OCI-LY1 (cell line): ENCODE measurements around the gene RERE.

ENCODE experiments used
- H2AFZ ChIP-seq: fragments of 200-600 bp; sonication (generic), shearing (Covaris generic); 2 replicates; pipeline ENCODE4 v1.6.0; 2014; ENCODE audit warnings: antibody characterized with exemption, mild to moderate bottlenecking, low read length
- H3F3A ChIP-seq: fragments of 200-600 bp; sonication (generic), shearing (Covaris generic); 2 replicates; pipeline ENCODE4 v1.6.0; 2014; ENCODE audit warnings: mild to moderate bottlenecking, antibody characterized with exemption, low read length, moderate library complexity; ENCODE audit not compliant: insufficient read depth
- H3K27ac ChIP-seq: fragments of 200-600 bp; sonication (generic); 2 replicates; pipeline ENCODE4 v1.5.1; 2014; ENCODE audit warnings: low read length, mixed run types, mild to moderate bottlenecking, low read depth; ENCODE audit not compliant: poor library complexity, severe bottlenecking
- H3K27me3 ChIP-seq: fragments of 200-600 bp; sonication (generic); 2 replicates; pipeline ENCODE4 v1.6.0; 2014; ENCODE audit warnings: antibody characterized with exemption, mild to moderate bottlenecking, low read length, moderate library complexity; ENCODE audit not compliant: insufficient read depth
- H3K36me3 ChIP-seq: fragments of 200-600 bp; sonication (generic); 2 replicates; pipeline ENCODE4 v1.6.1; 2014; ENCODE audit warnings: mild to moderate bottlenecking, antibody characterized with exemption, low read length, moderate library complexity, mixed read lengths; ENCODE audit not compliant: insufficient read depth
- H3K4me1 ChIP-seq: fragments of 200-600 bp; sonication (generic); 2 replicates; pipeline ENCODE4 v1.5.1; 2014; ENCODE audit warnings: mild to moderate bottlenecking, low read length, moderate library complexity; ENCODE audit not compliant: insufficient read depth, severe bottlenecking
- H3K4me2 ChIP-seq: fragments of 200-600 bp; sonication (generic), shearing (Covaris generic); 2 replicates; pipeline ENCODE4 v1.6.1; 2014; ENCODE audit warnings: low read length
- H3K4me3 ChIP-seq: fragments of 200-600 bp; sonication (generic); 2 replicates; pipeline ENCODE4 v1.5.1; 2014; ENCODE audit warnings: low read length, low read depth, mild to moderate bottlenecking, mixed read lengths; ENCODE audit not compliant: poor library complexity, severe bottlenecking
- H3K79me2 ChIP-seq: fragments of 200-600 bp; shearing (Covaris generic); 2 replicates; pipeline ENCODE4 v1.6.1; 2016; ENCODE audit warnings: mixed run types, low read length, mixed read lengths; ENCODE audit not compliant: insufficient read depth
- H3K9ac ChIP-seq: fragments of 200-600 bp; sonication (generic), shearing (Covaris generic); 2 replicates; pipeline ENCODE4 v1.6.1; 2014; ENCODE audit warnings: mild to moderate bottlenecking, low read length, mixed read lengths
- H3K9me2 ChIP-seq: fragments of 200-600 bp; sonication (generic), shearing (Covaris generic); 2 replicates; pipeline ENCODE4 v1.6.1; 2014; ENCODE audit warnings: low read depth, mild to moderate bottlenecking, low read length, mixed read lengths
- H3K9me3 ChIP-seq: fragments of 200-600 bp; shearing (Covaris generic); 2 replicates; pipeline ENCODE4 v1.6.1; 2014; ENCODE audit warnings: low read length, mixed read lengths
- H4K20me1 ChIP-seq: fragments of 200-600 bp; sonication (generic), shearing (Covaris generic); 2 replicates; pipeline ENCODE4 v1.6.0; 2016; ENCODE audit warnings: mild to moderate bottlenecking, low read length; ENCODE audit not compliant: insufficient read depth
- EZH2 ChIP-seq: fragments of 200-600 bp; sonication (generic), shearing (Covaris generic); IDR thresholded peaks from 2 replicates; pipeline ENCODE4 v1.8.0; 2017; ENCODE audit warnings: borderline replicate concordance, mixed run types, mild to moderate bottlenecking, antibody characterized with exemption, low read length, moderate library complexity, mixed read lengths
- TF ChIP-seq, protein P1 (sequence below): fragments of 200-600 bp; sonication (generic), shearing (Covaris generic); IDR thresholded peaks from 2 replicates; pipeline ENCODE4 v1.5.1; 2017; ENCODE audit warnings: mild to moderate bottlenecking, antibody characterized with exemption, low read length, moderate library complexity, mixed read lengths

Gene RERE

DNA sequence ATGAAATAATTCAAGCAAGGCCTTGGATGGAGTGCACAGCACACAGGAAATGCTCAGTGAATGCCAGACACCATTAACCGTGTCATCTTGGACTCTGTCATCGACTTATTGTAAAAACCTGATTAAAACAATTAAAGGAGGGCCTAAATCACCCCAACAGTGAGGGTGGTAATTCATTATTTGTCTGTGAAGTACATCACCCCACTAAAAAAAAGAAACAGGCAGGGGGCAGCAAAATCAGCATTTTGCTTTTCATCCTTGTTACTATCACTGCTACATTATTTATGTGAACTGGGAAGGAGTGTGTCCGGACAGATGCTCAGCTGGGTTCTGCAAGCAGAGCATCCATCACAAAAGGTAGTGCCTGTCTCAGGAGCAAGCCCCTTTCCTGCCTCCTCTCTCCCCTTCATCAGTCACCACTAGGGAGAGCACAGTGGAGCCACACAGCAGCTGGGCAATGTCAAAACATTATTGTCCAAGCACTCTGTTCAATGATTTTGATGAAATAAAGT is 98.5 kb downstream of the RERE start:
- no peaks in the 10 kb centered on the region for H3K9me3 ChIP-seq
- H3K9ac ChIP-seq: no peak overlapping the region
- no peaks in the 10 kb centered on the region for H3K27me3 ChIP-seq
- H2AFZ ChIP-seq: no peak overlapping the region
- no peaks in the 10 kb centered on the region for H3K36me3 ChIP-seq
- no peak overlapping the region for H3K4me3 ChIP-seq
- no peak overlapping the region for H3K4me2 ChIP-seq
- H3F3A ChIP-seq: no peaks in the 10 kb centered on the region
- H3K79me2 ChIP-seq: no peaks in the 10 kb centered on the region
- H3K9me2 ChIP-seq: no peaks in the 10 kb centered on the region
- H4K20me1 ChIP-seq: no peaks in the 10 kb centered on the region
- H3K4me1 ChIP-seq: peaks cover 11% of the 10 kb centered on the region
- H3K27ac ChIP-seq: no peak overlapping the region
- TF ChIP-seq, protein P1, sequence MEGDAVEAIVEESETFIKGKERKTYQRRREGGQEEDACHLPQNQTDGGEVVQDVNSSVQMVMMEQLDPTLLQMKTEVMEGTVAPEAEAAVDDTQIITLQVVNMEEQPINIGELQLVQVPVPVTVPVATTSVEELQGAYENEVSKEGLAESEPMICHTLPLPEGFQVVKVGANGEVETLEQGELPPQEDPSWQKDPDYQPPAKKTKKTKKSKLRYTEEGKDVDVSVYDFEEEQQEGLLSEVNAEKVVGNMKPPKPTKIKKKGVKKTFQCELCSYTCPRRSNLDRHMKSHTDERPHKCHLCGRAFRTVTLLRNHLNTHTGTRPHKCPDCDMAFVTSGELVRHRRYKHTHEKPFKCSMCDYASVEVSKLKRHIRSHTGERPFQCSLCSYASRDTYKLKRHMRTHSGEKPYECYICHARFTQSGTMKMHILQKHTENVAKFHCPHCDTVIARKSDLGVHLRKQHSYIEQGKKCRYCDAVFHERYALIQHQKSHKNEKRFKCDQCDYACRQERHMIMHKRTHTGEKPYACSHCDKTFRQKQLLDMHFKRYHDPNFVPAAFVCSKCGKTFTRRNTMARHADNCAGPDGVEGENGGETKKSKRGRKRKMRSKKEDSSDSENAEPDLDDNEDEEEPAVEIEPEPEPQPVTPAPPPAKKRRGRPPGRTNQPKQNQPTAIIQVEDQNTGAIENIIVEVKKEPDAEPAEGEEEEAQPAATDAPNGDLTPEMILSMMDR: peak; percentile 47
- no peak for TF ChIP-seq EZH2

DNA sequence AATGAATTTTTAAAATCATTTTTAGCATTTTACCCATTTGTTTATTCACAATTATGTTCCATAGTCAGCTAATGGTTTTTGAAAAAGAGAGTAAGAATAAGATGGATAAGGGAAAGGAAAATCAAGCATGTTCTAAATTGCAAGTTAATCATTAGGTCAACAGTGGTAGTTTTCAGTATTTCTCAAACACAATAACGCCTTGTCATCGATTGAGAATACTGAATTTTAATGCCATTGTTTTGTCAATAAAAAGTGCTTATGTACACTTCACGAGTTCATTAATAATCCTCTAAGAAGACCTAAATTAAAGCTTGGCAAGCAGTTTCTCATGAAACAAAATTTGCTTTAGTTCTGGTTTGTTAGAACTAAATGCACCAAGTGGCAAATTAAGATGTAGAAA is 100.3 kb downstream of the RERE start:
- H3K79me2 ChIP-seq: no peaks in the 10 kb centered on the region
- no peaks in the 10 kb centered on the region for H3K27me3 ChIP-seq
- H3K4me1 ChIP-seq: peaks cover 16% of the 10 kb centered on the region
- H3K36me3 ChIP-seq: no peaks in the 10 kb centered on the region
- TF ChIP-seq, protein P1: no peak
- TF ChIP-seq EZH2: no peak
- H3K4me3 ChIP-seq: no peak overlapping the region
- no peaks in the 10 kb centered on the region for H3F3A ChIP-seq
- no peak overlapping the region for H3K9ac ChIP-seq
- H3K4me2 ChIP-seq: no peak overlapping the region
- no peaks in the 10 kb centered on the region for H3K9me2 ChIP-seq
- H3K9me3 ChIP-seq: no peaks in the 10 kb centered on the region
- H4K20me1 ChIP-seq: no peaks in the 10 kb centered on the region
- no peak overlapping the region for H2AFZ ChIP-seq
- no peak overlapping the region for H3K27ac ChIP-seq

DNA sequence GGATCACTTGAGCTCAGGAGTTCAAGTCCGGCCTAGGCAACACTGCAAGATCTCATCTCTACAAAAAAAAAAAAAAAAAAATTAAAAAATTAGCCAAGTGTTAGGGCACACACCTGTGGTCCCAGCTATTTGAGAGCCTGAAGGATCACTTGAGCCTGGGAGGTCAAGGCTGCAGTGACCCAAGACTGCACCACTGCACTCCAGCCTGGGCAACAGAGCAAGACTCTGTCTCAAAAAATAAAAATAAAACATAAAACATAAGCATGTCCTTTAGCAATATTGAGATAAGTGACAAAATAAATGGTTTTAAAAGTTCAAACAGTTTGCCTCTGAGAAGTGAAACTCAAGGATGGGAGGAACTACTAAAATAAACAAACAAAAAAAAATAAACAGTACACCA is 101.2 kb downstream of the RERE start:
- H3K4me2 ChIP-seq: no peak overlapping the region
- no peak overlapping the region for H3K27ac ChIP-seq
- no peaks in the 10 kb centered on the region for H3K36me3 ChIP-seq

More for the DNA sequence above, 101.2 kb downstream of the RERE start:
- Histone ChIP-seq H3K9me2 (no peaks in the 10 kb centered on the region), H3K27me3 (no peaks in the 10 kb centered on the region), H3K4me1 (peaks cover 16% of the 10 kb centered on the region), H3K9ac (no peak overlapping the region), H3K79me2 (no peaks in the 10 kb centered on the region), H3K4me3 (no peak overlapping the region), H4K20me1 (no peaks in the 10 kb centered on the region), H2AFZ (no peak overlapping the region), H3F3A (no peaks in the 10 kb centered on the region), H3K9me3 (no peaks in the 10 kb centered on the region)
- TF ChIP-seq, protein P1: no peak
- TF ChIP-seq EZH2: no peak
